HCEC 1CT (cell line): ENCODE measurements around the gene TMEM11.

Experiments used
- DNase-seq: peaks from one replicate; pipeline ENCODE4 v3.0.0-alpha.2; 2017

TMEM11 gene, protein sequence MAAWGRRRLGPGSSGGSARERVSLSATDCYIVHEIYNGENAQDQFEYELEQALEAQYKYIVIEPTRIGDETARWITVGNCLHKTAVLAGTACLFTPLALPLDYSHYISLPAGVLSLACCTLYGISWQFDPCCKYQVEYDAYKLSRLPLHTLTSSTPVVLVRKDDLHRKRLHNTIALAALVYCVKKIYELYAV

DNA sequence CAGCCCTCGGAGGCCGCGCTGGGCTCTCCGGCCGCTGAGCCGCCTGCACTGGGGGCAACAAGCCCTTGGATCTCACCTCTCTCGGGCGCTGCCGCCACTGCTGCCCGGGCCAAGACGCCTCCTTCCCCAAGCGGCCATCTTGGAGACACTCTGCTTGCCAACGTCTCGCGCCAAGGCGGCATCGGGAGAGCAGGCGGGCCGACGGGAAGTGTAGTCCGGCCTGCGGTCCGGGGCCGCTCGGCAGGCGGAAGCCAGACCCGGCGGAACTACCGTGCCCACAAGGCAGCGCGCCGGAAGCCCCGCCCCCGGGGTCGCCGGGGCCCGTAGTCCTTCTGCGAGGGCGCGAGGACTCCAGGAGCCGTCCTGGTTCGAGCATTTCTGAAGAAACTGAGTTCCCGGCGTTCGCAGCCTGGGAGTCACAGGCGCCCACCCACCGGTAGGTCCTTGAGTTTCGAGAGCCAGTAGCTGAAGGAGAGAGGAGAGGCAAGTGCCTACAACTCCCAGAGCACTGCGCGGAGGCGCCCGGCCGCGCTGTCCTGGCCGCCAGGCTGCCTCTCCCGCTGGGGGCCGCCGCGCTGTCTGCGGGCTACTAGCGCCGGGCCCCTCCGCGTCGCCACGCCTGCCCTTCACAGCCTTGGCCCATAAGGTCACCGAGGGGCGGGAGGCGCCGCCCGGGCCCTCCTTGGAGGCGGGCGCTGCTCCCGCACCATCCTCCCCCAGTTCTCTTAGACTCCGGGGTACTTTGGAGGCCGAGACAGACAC is at the start of gene TMEM11:
Gene TMEM11 (minus strand): TSS at position 147 of the 762 bp plus-strand sequence. CDS start 9 bp downstream, at position 138.
- DNase-seq, result peak; percentile 96

DNA sequence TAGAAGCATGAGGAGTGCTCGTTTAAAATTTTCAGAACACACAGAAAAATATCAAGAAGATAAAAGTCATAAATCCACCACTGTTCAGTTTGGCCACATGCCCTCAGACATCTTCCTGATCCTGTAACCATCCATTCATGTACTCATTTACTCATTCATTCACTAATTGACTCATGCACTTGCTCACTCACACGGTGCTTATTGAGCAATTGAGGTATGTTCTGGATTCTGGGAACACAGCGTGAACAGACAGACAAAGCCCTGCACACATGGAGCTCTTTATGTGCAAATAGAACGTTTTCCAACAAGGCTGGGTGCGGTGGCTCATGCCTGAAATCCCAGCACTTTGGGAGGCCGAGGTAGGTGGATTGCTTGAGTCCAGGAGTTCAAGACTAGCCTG is 49.4 kb upstream of the TMEM11 start:
- DNase-seq, result peak; percentile 82

DNA sequence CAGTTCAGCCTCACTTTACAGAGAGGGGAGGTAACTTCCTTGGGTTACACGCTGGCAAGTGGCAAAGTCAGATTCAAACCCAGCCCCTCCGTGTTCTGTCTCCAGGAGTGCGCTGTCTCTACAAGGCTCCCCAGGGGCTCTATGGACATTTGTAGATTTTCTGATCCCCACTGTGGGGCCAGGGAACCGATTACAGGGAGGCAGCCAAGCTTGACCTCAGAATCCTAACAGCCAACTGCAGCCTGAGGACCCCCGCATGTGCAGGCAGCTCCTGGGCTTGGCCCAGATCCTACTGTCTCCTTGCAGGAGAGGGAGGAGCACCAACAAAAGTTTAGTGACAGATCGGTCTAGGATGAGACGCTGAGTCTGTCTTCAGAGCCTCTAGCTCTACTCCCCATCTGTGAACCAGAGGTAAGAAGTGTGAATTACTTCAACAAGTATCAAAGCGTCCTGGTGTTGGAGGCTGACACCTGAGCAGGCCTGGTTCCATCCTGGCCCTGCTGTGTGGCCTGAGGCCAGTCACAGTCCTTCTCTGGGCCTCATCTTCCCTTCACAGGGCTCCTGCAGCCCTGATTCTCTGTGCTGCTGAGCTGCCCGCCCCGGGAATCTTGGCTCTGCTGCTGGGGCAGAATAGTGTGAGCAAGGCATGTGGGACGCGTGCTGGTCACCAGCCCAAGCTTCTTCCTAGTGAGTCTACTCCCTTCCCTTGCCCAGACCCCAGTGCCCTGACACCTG is 48.5 kb upstream of the TMEM11 start:
- DNase-seq, result no peak

DNA sequence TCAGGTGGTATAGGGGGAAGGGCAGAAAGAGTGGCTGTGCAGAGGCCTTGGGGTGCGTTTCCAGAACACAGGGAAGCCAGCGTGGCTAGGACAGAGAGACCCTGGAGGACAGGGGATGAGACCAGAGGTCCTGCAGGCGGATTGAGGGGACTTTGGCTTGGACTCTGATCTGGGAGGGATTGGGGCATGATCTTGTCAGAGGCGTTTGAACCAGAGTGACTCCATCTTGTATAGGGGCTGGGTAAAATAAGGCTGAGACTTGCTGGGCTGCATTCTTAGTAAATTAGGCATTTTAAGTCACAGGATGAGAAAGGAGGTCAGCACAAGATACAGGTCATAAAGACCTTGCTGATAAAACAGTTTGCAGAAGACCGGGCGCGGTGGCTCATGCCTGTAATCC is 44.6 kb upstream of the TMEM11 start:
- no peak for DNase-seq

DNA sequence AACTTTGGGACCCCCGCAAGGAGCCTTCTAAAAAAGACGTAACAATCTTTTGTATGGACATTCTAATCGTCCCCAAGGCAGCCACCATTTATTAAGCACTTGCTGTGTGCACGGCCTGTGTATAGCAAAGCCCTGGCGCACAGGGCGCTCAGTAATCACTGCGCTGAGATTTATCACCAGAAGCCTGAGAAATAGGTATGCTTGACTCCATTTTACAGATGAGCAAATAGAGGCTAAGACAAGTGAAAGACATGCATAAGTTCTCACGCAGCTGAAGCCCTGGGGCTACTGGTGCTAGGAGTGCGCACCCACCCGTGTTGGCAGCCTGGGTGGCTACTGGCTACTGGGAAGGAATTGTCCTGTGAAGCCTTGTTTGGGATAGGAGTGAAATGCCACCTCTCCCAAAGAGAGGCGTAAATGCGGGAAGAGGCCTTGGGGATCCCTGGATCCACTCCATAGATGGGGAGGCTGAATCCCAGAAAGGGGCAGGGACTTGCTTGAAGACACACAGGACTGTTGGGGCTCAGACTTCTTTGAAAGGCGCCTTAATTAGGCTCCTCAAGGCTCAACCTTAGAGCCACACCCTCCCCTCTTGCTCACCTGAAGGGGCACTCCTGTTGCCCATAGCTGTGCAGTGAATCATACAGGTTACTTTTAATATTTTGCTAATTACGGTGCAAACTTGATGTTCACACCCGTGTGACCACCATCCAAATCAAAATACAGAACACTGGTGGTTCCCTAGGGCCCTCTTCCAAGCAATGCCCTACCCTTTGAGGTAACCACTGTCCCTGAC is 39.9 kb upstream of the TMEM11 start:
- DNase-seq, result no peak

DNA sequence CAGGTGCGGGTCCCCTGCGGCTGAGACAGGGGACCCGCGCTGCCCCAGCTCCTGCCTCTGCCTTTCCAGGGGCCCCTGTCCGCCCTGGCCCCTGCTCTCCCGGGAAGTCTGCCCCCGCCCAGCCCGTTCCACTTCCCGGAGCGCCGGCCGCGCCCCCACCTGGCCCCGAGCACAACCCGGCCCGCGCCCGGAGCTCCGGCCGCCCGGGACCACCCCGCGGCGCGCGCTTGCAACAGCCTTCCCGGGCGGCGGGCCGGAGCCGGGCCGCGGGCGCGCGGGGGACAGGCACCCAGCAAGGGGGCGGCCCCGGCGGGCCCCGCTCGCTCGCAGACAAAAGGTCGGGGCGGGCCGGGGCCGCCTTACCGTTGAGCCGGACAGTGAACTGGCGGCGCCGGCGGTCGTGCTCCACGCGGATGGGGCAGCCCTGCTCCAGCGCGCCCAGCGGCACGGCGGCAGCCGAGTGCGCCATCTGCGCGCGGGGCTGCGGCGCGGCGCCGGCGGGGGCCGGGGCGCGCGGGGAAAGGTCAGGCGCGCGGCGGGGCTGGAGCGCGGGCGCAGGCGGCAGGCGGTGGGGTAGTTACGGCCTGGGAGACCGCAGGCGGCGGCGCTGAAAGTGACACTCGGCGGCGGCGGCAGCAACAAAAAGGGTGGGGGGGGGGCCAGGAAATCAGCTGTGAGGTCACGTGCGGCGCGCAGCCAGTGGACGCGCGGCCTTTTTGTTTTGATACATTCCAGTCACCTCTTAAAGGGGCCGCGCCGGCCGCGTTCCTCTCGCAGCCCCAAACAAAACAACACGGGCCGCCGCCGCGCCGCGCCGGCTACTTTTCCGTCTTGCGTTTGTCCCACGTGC is 39.1 kb upstream of the TMEM11 start, which contains the start of gene NATD1:
Gene NATD1 (minus strand): TSS at position 615 of the 850 bp plus-strand sequence. CDS start 146 bp downstream, at position 469.
- peak; percentile 77 for DNase-seq

DNA sequence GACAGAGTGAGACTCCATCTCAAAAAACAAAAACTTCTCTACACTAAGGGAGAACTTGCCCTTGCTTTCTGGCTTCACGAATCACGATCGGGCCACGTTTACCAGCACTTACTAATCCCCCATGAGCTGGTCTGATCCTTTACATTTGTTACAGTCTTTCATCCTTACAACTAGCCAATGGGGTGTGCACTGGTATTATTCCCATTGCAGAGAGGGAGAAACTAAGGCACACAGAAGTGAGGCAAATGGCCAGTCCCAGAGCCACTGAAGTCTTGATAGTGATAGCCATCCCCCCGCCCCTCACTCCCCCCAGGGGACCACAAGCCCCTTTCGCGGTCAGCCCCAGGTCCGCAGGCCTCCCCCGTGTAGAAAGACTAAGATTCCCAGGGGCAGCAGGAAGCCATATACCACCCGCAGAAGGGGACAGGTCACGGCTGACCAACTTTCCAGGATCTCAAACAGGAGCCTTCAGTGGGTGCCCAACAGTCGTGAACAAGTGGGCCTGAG is 38.4 kb upstream of the TMEM11 start:
- DNase-seq, result no peak

DNA sequence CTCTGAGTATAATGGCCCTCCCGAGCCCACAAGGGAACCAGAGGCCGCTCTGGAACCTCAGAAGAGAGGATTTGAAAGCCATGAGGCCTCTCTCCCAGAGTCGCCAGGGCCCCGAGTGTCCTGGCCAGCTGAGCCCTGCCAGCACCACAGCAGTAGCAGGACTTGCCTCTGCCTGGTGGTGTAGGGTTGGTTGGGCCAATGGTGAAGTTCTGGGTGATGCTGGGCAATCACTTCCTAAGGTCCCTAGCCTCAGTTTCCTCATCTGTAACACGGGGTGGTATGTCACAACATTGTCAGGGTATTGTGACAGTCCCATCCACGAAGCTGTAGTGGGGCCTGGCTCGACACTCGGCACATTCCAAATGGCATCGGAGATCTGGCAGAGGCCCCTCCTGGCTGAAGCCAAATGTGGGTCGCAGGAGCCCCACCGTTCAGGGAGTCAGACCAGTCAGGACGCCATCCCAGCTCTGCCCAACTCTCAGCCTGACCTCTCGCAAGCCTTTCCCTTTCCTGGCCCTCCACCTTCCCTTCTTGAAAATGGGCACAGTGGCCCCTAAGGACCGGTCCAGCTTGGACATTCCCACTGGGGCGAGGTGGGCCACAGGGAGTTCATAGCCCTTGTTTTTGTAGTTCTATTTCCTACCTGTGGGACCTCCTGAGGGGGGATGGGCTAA is 37.5 kb upstream of the TMEM11 start:
- DNase-seq, result no peak

DNA sequence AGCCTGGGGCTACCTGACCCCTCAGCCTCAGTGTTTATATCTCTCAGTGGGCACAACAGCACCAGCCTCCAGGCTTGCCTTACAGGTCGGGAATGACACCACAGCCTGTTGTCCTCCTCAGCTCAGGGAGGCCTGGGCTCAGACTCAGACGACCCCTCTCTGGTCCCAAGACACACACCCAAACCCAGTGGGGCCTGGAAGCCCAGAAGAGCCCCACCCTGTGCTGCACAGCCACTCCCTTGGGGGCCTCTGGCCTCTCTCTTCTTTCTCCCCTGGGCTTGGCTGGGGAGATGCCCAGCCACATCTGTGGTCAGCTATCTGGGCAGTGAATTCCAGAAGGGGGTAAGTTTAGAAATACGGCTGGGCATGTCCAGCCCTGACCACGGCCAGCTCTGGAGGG is 36.9 kb upstream of the TMEM11 start:
- no peak for DNase-seq

DNA sequence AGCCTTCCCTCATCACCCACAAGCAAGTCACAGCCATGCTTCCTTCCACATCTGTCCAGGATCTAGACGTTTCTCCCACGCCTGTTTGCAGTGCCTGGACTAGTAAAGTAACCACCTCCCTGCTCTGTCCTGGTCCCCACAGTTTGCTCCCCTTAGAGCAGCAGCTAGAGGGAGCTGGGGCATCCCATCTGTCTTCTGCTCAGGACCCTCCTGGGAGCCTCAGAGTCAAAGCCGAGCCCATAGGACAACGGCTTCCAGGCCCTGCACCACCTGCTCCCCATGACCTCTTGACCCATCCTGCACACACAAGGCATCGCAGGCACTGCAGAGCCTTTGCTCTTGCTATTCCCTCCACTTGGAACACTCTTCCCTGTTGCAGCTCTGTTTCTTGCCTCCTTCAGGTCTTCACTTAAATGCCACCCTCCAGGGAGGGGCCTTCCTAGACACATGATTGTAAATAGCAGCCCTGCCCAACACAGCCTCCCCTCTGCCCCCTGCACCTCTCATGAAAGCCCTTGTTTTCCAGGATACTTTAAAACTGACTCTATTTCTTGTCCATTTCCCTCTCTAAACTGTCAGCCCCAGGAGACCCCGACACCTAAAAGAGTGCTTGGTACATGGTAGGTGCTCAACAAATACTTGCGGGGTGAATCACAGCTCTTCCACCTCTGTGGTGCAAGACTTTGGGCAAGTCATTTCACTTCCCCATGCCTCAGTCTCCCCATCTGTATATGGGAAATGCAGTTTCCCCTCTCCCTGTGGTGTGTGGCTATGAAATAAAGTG is 36.2 kb upstream of the TMEM11 start:
- DNase-seq, result no peak

DNA sequence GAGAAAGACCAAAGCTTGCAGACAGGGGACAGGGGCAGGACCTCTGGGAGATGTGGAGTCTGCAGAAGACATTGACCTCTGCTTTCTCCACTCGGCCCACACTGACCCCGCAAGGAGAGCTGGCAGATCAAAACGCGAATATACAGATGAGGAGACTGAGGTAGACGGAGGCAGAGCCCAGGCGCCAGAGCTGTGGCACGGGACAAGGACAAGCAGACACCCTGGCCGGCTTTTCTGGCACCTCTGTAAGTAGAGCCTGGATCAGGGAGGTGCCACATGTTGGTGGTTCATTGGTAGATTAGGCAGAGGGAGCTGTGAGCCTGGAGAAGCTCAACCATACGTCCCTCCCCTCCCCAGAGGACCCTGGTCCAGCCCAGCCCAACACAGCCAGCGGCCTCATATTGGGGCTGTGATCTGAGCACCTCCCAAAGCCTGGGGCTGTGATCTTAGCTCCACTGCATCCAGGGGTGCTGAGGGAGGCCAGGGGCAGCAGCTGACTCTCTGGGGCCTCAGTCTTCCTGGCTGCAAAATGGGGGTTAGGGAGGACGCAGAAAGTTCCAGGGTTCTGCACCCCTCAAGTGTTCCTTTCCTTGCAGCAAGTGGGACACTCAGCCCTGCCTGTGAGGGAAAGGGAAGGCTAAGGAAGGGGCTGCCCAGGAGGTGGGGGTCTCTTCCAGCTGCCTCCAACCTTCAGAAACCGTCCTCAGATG is 35.3 kb upstream of the TMEM11 start:
- no peak for DNase-seq

DNA sequence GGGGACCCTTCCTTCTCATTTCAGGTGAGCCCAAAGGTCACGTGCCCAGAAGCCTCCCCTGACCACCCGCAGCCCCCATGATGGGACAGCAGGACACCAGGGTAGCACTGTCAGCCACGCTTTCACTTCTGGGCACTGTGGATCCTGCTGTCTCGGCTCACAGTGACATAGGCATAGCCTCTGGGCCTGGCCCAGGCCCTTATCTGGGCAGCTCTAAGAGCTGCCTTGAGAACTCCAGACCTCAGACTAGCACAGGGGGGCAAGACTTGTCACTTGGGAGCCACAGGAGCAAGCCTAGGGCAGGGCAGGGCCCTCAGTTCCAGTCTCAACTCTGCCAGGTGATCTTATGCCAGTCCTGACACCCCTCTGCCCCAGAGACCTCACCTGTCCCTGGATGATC is 34.5 kb upstream of the TMEM11 start:
- DNase-seq, result no peak

DNA sequence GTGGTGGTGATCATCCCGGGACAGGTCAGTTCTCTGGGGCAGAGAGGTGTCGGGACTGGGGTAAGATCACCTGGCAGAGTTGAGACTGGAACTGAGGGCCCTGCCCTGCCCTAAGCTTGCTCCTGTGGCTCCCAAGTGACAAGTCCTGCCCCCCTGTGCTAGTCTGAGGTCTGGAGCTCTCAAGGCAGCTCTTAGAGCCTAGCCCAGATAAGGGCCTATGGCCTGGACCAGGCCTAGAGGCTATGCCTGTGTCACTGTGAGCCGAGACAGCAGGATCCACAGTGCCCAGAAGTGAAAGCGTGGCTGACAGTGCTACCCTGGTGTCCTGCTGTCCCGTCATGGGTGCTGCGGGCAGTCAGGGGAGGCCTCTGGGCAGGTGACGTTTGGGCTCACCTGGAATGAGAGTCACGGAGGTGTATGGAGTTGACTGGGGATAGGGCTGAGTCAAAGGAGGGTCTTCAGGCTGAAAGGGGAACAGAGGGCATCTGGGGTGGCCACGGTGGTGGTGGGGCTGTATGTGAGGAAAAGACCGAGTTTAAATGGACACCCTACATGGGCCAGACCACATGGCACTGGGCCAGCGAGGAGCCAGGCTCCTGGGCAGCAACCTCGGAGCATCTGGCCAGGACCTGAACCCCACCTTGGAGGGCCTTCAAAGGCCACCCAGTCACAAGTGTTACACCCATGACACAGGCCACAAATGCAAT is 33.7 kb upstream of the TMEM11 start:
- no peak for DNase-seq

DNA sequence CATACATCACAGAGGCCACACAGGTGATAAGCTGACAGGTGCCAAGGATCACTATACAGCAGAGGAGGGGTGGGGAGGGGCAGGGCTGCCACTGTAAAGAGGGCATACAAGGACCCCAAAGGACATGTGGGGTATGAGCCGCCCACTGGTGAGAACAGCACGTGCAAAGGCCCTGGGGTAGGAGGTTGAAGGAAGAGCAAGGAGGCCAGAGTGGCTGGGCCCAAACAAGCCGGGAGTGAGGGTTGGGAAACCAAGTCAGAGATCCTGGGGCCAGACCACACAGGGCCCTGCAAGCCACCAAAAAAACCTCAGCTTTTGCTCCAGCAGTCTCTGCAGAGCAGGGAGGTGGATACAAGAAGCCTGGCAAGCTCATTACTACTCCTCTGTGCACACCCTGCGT is 32.7 kb upstream of the TMEM11 start:
- no peak for DNase-seq

DNA sequence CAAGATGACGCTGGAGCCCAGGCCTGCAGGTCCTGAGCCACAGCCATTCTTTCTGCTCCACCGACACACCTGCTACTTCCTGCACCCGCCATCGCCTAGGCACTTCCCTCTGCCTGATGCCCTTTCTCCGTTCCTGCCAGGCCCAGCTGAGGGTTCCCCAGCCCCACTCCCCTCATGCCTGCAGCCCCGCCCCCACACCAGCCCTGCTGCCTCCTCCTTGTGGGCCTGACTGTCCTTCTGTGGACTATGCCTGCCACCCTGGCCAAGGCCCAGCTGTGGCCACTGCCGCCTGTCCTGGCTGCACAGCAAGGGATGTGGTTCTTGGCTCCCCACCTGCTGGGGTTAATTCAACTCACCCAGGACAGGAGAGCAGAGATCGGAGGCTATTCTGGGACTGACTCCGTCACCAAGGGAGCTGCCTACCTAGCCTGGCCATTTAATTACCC is 31.7 kb upstream of the TMEM11 start:
- no peak for DNase-seq

DNA sequence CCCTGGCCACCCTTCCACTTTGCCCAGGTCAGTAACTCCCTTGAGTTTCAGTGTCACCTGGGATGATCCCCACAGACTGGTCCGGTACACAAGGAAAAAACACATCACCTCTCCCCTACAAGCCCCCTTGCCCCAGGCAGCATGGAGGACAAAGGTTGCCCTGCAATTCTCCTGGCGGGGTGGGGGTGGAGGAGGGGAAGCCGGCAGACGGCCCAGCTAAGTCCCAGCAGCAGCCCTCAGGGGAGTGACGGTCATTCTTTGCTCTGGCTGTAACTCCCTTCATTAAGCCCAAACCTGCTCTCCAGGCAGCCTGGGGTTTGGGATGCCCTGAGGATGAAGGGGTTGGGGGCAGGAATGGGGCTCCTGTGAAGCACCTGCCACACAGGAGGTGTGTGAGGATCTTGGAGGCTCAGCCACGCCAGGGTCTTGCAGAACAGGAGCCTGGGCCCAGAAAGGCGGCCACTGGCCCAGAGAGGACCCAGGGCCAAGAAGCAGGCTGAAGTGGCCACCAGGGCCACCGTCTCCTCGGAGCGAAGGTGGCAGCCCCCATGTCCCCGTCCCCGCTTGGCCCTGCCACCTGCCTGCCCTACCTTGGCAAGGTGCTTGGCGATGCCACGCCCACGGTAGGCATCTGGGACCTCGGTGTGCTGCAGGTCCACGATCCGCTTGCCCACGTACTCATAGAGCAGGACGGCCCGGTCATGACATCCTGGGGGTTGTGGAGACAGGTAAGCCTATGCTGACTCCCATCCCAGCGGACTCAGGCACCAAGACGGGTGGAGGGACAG is 29.7 kb upstream of the TMEM11 start:
- DNase-seq, result no peak

DNA sequence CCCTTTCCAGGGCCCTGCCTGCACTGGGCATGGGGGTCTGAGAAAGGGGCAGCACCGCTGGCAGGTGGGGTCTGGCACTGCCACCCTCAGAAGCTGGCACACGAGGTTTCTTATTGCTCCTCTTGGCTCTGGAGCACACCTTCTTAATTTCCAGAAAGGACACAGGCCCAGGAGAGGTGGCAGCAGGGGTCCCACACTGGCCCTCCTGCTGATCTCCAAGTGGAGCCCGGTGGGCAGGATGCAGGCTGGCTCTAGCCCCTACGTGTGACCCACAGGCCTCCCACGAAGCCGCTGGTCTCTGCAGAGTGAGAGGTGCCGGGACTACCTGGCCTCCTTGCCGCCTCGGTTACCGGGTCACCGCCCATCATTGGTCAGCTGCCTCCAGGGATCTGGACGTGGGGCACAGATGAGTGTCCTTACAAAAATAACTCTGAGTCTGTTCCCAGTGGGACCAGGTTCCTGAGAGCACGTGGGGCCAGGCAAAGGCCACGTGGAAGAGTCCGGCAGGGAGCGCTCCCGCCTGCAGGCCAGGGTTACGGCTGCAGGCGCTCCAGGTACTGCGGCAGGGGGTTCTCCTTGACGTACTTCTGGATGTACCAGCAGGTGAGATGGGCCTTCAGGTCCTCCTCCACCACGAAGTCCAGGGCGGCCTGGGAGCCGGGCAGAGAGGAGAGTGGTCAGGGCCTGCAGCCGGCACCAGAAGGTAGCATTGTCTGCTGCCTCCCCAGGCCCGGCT is 29.0 kb upstream of the TMEM11 start:
- no peak for DNase-seq
